NCI-H146 treated with DMSO at 0.1 percent for 48 hours (cell line): ENCODE measurements around the gene RHBDD1.

ENCODE experiments used
- DNase-seq: peaks from one replicate; lab custom pipeline; 2025; ENCODE audit not compliant: unreplicated experiment; lab: John Stamatoyannopoulos, UW

RHBDD1 gene

GRCh38 chr2:226981791-226982326 is 146.0 kb downstream of the RHBDD1 start:
- peak; percentile 56 for DNase-seq

- DNase-seq: no peak
These were observed 148.3 kb downstream of the RHBDD1 start for GRCh38 chr2:226983895-226984749.

- peak; percentile 27 for DNase-seq
These were observed 149.1 kb downstream of the RHBDD1 start for GRCh38 chr2:226984750-226985582.

DNA sequence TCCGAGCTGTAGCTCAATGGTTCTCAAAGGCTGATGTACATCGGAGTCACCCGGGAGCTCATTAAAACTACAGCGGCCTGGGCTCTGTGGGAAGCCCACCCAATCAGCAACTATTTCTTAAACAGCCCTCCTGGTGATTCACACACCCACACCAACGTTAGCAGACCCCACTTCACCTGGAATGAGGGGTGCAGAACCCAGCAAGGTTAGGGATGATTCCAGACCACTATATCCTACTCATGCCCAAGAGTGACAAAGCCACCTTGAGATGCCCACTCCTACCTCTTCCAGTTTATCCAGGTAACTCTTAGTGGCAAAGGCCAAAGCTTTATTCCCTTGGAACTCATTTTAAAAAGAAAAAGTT is 149.7 kb downstream of the RHBDD1 start:
- DNase-seq: no peak

DNA sequence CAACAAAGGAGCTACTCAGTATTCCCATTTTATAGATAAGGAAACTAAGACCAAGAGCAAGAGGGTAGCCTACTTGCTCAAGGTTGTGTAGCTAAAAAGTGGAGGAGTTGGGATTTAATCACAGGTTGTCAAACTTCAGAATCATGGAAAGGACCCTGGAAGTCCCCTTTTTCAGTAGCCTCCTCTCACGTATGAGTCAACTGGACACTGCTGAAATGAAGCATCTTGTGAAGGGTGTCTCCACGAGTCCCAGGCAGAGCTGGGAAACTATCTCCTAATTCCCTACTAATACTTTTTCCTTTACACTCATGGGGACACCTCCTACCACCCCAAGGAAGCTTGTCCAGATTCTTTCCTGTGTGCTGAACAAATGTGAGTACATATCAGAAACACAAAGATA is 155.8 kb downstream of the RHBDD1 start:
- no peak for DNase-seq

GRCh38 chr2:226993171-226993570 is 157.3 kb downstream of the RHBDD1 start:
- DNase-seq: no peak

GRCh38 chr2:226994775-226995174 is 158.9 kb downstream of the RHBDD1 start:
- no peak for DNase-seq

DNA sequence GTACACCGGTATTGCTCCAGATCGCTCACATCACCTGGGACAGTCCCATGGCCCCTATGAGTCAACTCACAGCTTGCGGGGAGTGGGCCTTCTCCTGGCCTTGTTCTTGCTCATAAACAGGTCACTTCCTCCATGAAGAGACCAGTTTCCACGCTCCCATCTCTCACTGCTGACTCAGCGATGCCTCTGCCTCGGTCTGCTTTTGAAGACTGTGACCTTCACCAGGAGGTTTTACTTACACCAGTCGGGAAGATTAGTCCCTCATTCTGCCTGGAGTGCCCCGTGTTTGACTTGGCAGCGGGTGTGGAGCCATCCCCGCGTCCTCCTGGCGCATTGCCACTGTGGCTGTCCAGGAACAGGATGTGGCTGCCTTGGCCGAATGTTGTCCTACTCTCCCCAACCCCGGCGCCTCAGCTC is 159.8 kb downstream of the RHBDD1 start:
- DNase-seq: no peak

DNA sequence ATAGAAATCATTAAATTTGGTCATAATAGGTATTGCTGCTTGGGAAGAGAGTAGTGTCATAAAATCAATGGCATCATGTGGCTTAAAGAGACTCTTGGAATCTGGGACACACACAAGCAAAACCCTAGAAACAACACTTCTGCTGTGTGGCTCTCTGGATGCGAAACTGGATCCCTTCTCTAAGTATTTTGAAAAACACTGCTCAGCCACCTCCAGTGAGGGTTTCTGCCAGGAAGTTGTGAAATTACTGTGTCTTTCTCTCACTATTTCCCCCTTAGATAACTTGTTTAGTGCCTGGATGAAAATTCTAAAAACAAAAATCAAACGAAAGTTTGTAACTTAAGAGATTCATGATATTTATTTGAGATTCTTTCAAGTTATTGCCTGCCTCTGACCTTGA is 163.8 kb downstream of the RHBDD1 start:
- no peak for DNase-seq

GRCh38 chr2:227000123-227000522 is 164.3 kb downstream of the RHBDD1 start:
- DNase-seq: no peak

- DNase-seq: no peak
These were observed 168.6 kb downstream of the RHBDD1 start for GRCh38 chr2:227004482-227004881.

GRCh38 chr2:227006189-227006897 is 170.5 kb downstream of the RHBDD1 start:
- peak; percentile 39 for DNase-seq

GRCh38 chr2:227007148-227007547 is 171.3 kb downstream of the RHBDD1 start:
- DNase-seq: no peak

- no peak for DNase-seq
These were observed 172.1 kb downstream of the RHBDD1 start for GRCh38 chr2:227007940-227008339.

DNA sequence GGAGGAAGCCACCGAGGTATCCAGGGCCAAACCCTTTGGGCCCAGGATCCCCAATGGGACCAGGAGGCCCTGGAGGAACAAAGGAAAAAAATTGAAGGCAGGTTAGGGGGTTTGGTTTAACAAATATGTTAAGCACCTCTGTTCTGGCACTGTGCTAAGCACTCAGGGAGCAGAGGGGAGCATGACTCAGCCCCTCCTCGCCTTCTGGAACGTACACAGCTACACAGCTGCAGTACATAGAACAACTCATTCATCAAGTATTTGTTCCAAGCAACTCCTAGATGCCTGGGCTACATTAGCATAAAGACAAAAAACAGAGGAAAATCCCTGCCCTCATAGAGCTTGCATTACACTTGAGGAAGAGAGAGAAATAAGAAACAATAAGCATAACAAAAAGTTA is 174.6 kb downstream of the RHBDD1 start:
- no peak for DNase-seq

GRCh38 chr2:227013330-227013729 is 177.5 kb downstream of the RHBDD1 start:
- DNase-seq: no peak

DNA sequence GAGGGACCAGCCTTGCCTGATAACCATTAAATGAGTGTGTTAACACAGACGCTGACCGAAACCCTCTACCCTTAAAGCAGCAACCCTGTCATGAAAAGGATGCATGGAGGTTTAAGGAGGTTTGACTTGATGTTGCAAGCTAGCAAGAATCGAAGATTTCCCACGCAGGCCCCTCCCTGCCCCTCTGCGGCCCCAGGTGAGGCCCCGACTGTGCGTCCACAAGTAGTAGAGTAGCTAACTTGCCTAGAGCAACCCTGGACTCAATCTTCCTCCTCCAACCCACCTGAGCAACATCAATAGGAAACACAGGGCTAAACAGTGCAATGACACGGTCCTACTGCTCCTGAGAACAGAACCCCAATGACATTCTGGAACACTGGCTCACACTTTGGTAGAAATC is 178.0 kb downstream of the RHBDD1 start:
- no peak for DNase-seq

GRCh38 chr2:227016894-227017293 is 181.0 kb downstream of the RHBDD1 start:
- DNase-seq: no peak

- no peak for DNase-seq
These were observed 184.6 kb downstream of the RHBDD1 start for GRCh38 chr2:227020416-227020815.

GRCh38 chr2:227022608-227023007 is 186.8 kb downstream of the RHBDD1 start:
- DNase-seq: no peak

DNA sequence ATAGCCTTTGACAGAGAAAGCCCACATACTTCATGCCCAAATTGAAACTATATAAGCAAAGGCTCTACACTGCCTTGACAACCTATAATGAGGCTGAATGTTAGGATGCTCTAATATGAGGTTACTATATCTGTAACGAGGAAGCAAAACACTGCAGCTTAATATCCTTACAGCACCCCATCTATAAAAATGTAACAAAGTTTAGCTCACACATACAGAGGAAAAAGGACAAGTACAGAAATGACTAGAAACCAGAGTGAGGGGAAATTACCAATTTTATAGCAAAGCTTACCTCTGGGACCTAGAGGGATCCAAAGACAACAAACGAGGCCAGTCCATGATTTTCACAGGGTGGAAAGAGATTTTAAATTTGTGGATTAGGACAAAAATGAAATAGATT is 189.7 kb downstream of the RHBDD1 start:
- DNase-seq: no peak
